ENCODE data around the gene PRKAG2. TPM values are rescaled to one million over a fixed set of nuclear protein-coding genes. Genes with fewer than 3 reads are reported as not detected.

The PRKAG2 gene
- total and polyA plus RNA-seq, 9 donors, result 9.3 to 37.7 (median 22.6) TPM

GRCh38 chr7:151897951-151898686 is 21.2 kb upstream of the PRKAG2 start:
- Histone ChIP-seq H3K27ac (no peak overlapping the region), H3K4me1 (ENCODE audit: insufficient read depth) (no peaks in the 10 kb centered on the region), H3K36me3 (no peaks in the 10 kb centered on the region), H3K27me3 (no peaks in the 10 kb centered on the region), H3K9me3 (no peaks in the 10 kb centered on the region), H3K4me3 (no peak overlapping the region)
- no peak for DNase-seq
- 78 to 83% (median 79%) methylated on average over 18 of the region's 18 CpGs for WGBS, 3 donors
- no peak for TF ChIP-seq EP300 (IDR thresholded peaks at IDR 0.05)
- no peak for TF ChIP-seq CTCF (IDR thresholded peaks at IDR 0.05)
- no peak for TF ChIP-seq POLR2A (IDR thresholded peaks at IDR 0.05)
- intact Hi-C loops (cut with DNase I), result no loop called here

- intact Hi-C loops (cut with DNase I), result no loop called here
- Histone ChIP-seq H3K9me3 (no peaks in the 10 kb centered on the region), H3K4me1 (ENCODE audit: insufficient read depth) (no peaks in the 10 kb centered on the region), H3K27me3 (no peaks in the 10 kb centered on the region), H3K36me3 (no peaks in the 10 kb centered on the region), H3K4me3 (no peak overlapping the region), H3K27ac (no peak overlapping the region)
- no peak for DNase-seq
- TF ChIP-seq CTCF (IDR thresholded peaks at IDR 0.05) (no peak), POLR2A (IDR thresholded peaks at IDR 0.05) (no peak), EP300 (IDR thresholded peaks at IDR 0.05) (no peak)
- WGBS, 3 donors, result 4 to 19% (median 7%) methylated on average over 16 of the region's 16 CpGs
These were observed 20.3 kb upstream of the PRKAG2 start for GRCh38 chr7:151897161-151897731.

GRCh38 chr7:151896486-151896885 is 19.6 kb upstream of the PRKAG2 start:
- 75 to 85% (median 77%) methylated on average over 7 of the region's 7 CpGs for WGBS, 3 donors

GRCh38 chr7:151896086-151896485 is 19.2 kb upstream of the PRKAG2 start:
- TF ChIP-seq EP300 (IDR thresholded peaks at IDR 0.05) (no peak), POLR2A (IDR thresholded peaks at IDR 0.05) (no peak), CTCF (IDR thresholded peaks at IDR 0.05) (no peak)
- 81 to 90% (median 88%) methylated on average over 4 of the region's 4 CpGs for WGBS, 3 donors
- H3K36me3 ChIP-seq, result no peaks in the 10 kb centered on the region

More at GRCh38 chr7:151896486-151896885, 19.6 kb upstream of the PRKAG2 start:
- TF ChIP-seq POLR2A (IDR thresholded peaks at IDR 0.05) (no peak), CTCF (IDR thresholded peaks at IDR 0.05) (no peak), EP300 (IDR thresholded peaks at IDR 0.05) (no peak)
- intact Hi-C loops (cut with DNase I), result no loop called here
- Histone ChIP-seq H3K27me3 (no peaks in the 10 kb centered on the region), H3K36me3 (no peaks in the 10 kb centered on the region), H3K27ac (no peak overlapping the region), H3K4me1 (ENCODE audit: insufficient read depth) (no peaks in the 10 kb centered on the region), H3K9me3 (no peaks in the 10 kb centered on the region), H3K4me3 (no peak overlapping the region)
- DNase-seq, result no peak

More at GRCh38 chr7:151896086-151896485, 19.2 kb upstream of the PRKAG2 start:
- no peak for DNase-seq
- no peaks in the 10 kb centered on the region for H3K4me1 ChIP-seq (ENCODE audit: insufficient read depth)
- H3K9me3 ChIP-seq, result no peaks in the 10 kb centered on the region
- intact Hi-C loops (cut with DNase I), result no loop called here
- H3K27me3 ChIP-seq, result no peaks in the 10 kb centered on the region
- H3K4me3 ChIP-seq, result no peak overlapping the region
- H3K27ac ChIP-seq, result no peak overlapping the region
